ENCODE measurements around the gene MEGF11.

Gene MEGF11

GRCh38 chr15:66133247-66133885, 120.2 kb downstream of the MEGF11 start:
- no peak for TF ChIP-seq REST (IDR thresholded peaks at IDR 0.05; ENCODE audit: insufficient replicate concordance, low read depth)
- TF ChIP-seq CTCF (IDR thresholded peaks at IDR 0.05; ENCODE audit: insufficient read depth, low read length) = no peak
- no peak for TF ChIP-seq SPI1 (IDR thresholded peaks at IDR 0.05; ENCODE audit: borderline replicate concordance, low read depth)
- TF ChIP-seq GABPA (IDR thresholded peaks at IDR 0.05; ENCODE audit: low read depth) = no peak
- TF ChIP-seq POLR2AphosphoS5 (IDR thresholded peaks at IDR 0.05; ENCODE audit: low read depth) = no peak
- H3K27ac ChIP-seq (replicated peaks) = no peak overlapping the region
- H3K4me3 ChIP-seq (replicated peaks; ENCODE audit: insufficient read depth, low read length) = no peak overlapping the region
- no peak for DNase-seq (ENCODE audit: low read depth in 1 of 2, low spot score in 1 of 2)
- peaks cover 22% of the 10 kb centered on the region for H3K27me3 ChIP-seq (ENCODE audit: insufficient read depth, poor library complexity, severe bottlenecking)

- no peak for TF ChIP-seq POLR2AphosphoS5 (IDR thresholded peaks at IDR 0.05; ENCODE audit: low read depth)
- no peak for TF ChIP-seq CTCF (IDR thresholded peaks at IDR 0.05; ENCODE audit: insufficient read depth, low read length)
- no peak for TF ChIP-seq SPI1 (IDR thresholded peaks at IDR 0.05; ENCODE audit: borderline replicate concordance, low read depth)
- no peak for TF ChIP-seq GABPA (IDR thresholded peaks at IDR 0.05; ENCODE audit: low read depth)
- TF ChIP-seq REST (IDR thresholded peaks at IDR 0.05; ENCODE audit: insufficient replicate concordance, low read depth) = no peak
- no peak for DNase-seq (ENCODE audit: low read depth in 1 of 2, low spot score in 1 of 2)
- no peak overlapping the region for H3K4me3 ChIP-seq (replicated peaks; ENCODE audit: insufficient read depth, low read length)
- no peak overlapping the region for H3K27ac ChIP-seq (replicated peaks)
- peaks cover 22% of the 10 kb centered on the region for H3K27me3 ChIP-seq (ENCODE audit: insufficient read depth, poor library complexity, severe bottlenecking)
Measured at GRCh38 chr15:66132251-66132816, 121.2 kb downstream of the MEGF11 start.

GRCh38 chr15:66131831-66132230, 121.7 kb downstream of the MEGF11 start:
- no peak for DNase-seq (ENCODE audit: low read depth in 1 of 2, low spot score in 1 of 2)
- no peak for TF ChIP-seq GABPA (IDR thresholded peaks at IDR 0.05; ENCODE audit: low read depth)
- TF ChIP-seq REST (IDR thresholded peaks at IDR 0.05; ENCODE audit: insufficient replicate concordance, low read depth) = no peak
- no peak for TF ChIP-seq SPI1 (IDR thresholded peaks at IDR 0.05; ENCODE audit: borderline replicate concordance, low read depth)
- no peak for TF ChIP-seq CTCF (IDR thresholded peaks at IDR 0.05; ENCODE audit: insufficient read depth, low read length)
- TF ChIP-seq POLR2AphosphoS5 (IDR thresholded peaks at IDR 0.05; ENCODE audit: low read depth) = no peak
- no peak overlapping the region for H3K27ac ChIP-seq (replicated peaks)
- peaks cover 22% of the 10 kb centered on the region for H3K27me3 ChIP-seq (ENCODE audit: insufficient read depth, poor library complexity, severe bottlenecking)
- H3K4me3 ChIP-seq (replicated peaks; ENCODE audit: insufficient read depth, low read length) = no peak overlapping the region
